HG03135 (cell line): ENCODE measurements around the gene OSBPL5.
"Not testable (repeated sequence)": the region's sequence is repeated elsewhere in the genome, so short reads cannot be mapped to it uniquely, and the experiment has no call there.

Source experiments
- ATAC-seq: cut with Tn5 transposase; IDR thresholded peaks from one replicate; pipeline ENCODE4 v1.9.1; 2021; ENCODE audit warnings: mild to moderate bottlenecking, moderate library complexity; ENCODE audit not compliant: unreplicated experiment

Gene OSBPL5

GRCh38 chr11:3183523-3183922, 18.4 kb upstream of the OSBPL5 start:
- no peak for ATAC-seq

GRCh38 chr11:3182462-3182852, 17.3 kb upstream of the OSBPL5 start:
- ATAC-seq: no peak

- ATAC-seq: no peak
Observed at GRCh38 chr11:3181725-3182461, 16.8 kb upstream of the OSBPL5 start.

- no peak for ATAC-seq
Observed at GRCh38 chr11:3180869-3181268, 15.8 kb upstream of the OSBPL5 start.

GRCh38 chr11:3178349-3178748, 13.2 kb upstream of the OSBPL5 start:
- ATAC-seq: no peak

GRCh38 chr11:3177931-3178330, 12.8 kb upstream of the OSBPL5 start:
- ATAC-seq: no peak

- no peak for ATAC-seq
Observed at GRCh38 chr11:3176487-3176886, 11.4 kb upstream of the OSBPL5 start.

- ATAC-seq: no peak
Observed at GRCh38 chr11:3175194-3175593, 10.1 kb upstream of the OSBPL5 start.

- no peak for ATAC-seq
Observed at GRCh38 chr11:3174387-3174786, 9.3 kb upstream of the OSBPL5 start.

- no peak for ATAC-seq
Observed at GRCh38 chr11:3173795-3174194, 8.7 kb upstream of the OSBPL5 start.

GRCh38 chr11:3171931-3172560, 6.9 kb upstream of the OSBPL5 start:
- ATAC-seq: no peak

GRCh38 chr11:3170756-3171650, 5.9 kb upstream of the OSBPL5 start:
- no peak for ATAC-seq

GRCh38 chr11:3170044-3170755, 5.1 kb upstream of the OSBPL5 start:
- ATAC-seq: no peak

- no peak for ATAC-seq
Observed at GRCh38 chr11:3169255-3170043, 4.3 kb upstream of the OSBPL5 start.

- not testable (repeated sequence) for ATAC-seq
Observed at GRCh38 chr11:3168742-3169254, 3.7 kb upstream of the OSBPL5 start.

- ATAC-seq: no peak
Observed at GRCh38 chr11:3167143-3168119, 2.3 kb upstream of the OSBPL5 start.

- no peak for ATAC-seq
Observed at GRCh38 chr11:3166268-3167142, 1.4 kb upstream of the OSBPL5 start.

GRCh38 chr11:3165916-3166267, 782 bp upstream of the OSBPL5 start:
- ATAC-seq: no peak
